ENCODE measurements around the gene LAMP5. TPM values are rescaled to one million over a fixed set of nuclear protein-coding genes. Genes with fewer than 3 reads are reported as not detected.

Gene LAMP5
- 0.04 to 0.05 TPM in 2 of 5 replicates, not detected in the others for total RNA-seq (2022; extraction: Qiagen RNA extraction)

DNA sequence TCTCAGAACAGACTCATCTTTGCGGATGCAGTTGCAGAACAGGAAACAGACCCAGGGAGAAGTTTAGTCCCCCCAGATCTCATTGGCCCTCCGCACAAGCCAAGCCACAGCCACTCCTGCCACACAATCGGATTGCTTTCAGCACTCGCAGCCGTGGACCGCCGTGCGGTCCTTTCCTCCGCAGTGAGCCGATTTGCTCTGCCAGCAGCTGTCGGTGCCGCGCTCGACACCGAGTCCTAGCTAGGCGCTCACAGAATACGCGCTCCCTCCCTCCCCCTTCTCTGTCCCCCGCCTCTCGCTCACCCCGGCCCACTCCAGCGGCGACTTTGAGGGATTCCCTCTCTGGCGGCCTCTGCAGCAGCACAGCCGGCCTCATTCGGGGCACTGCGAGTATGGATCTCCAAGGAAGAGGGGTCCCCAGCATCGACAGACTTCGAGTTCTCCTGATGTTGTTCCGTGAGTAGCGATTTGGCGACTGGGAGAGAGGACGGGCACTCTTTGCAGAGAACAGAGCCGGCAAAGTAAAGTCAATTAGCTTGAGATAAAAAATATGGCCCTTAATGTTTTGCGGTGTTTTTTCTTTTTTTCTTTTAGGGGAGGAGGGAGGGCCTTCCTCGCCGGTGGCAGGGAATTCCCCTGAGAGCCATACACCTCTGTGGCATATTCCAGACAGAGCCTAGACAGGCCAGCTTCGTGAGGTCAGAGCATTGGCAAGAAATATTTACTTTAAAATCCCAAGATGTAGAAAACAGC lies at the start of gene LAMP5:
Gene LAMP5 (plus strand): TSS at position 130 of the 753 bp plus-strand sequence. CDS start 263 bp downstream, at position 393.

